Activated B cell treated with CpG ODN at 0.5 μM for 24 hours (primary cell): ENCODE results near the gene ROBO2. TPM values are rescaled to one million over a fixed set of nuclear protein-coding genes. Genes with fewer than 3 reads are reported as not detected.

Source experiments
- ATAC-seq: fragments of 200-7000 bp; cut with Tn5 transposase; one replicate; pipeline ENCODE4 v1.10.0; 2021; ENCODE audit warnings: low read depth, mild to moderate bottlenecking, moderate library complexity
- CTCF ChIA-PET: fragments of 350-600 bp; sonication (Branson Sonifier 250); formaldehyde crosslinking; loops from one replicate; lab custom pipeline; 2021; ENCODE audit warnings: antibody characterized with exemption; lab: Charles Lee
- POLR2A ChIA-PET: fragments of 350-600 bp; sonication (Branson Sonifier 250); formaldehyde crosslinking; loops from one replicate; lab custom pipeline; 2021; ENCODE audit warnings: antibody characterized with exemption; lab: Charles Lee
- DNase-seq: peaks from one replicate; pipeline ENCODE4 v3.0.0; 2022
- H3K27ac Mint-ChIP-seq: one replicate; pipeline ENCODE4 v1.8.0; 2020; ENCODE audit warnings: mixed read lengths
- H3K27me3 Mint-ChIP-seq: one replicate; pipeline ENCODE4 v1.8.0; 2021; ENCODE audit warnings: mixed read lengths
- H3K36me3 Mint-ChIP-seq: one replicate; pipeline ENCODE4 v1.8.0; 2021; ENCODE audit warnings: low read depth, mixed read lengths
- H3K4me1 Mint-ChIP-seq: one replicate; pipeline ENCODE4 v1.8.0; 2021; ENCODE audit warnings: mixed read lengths
- H3K4me3 Mint-ChIP-seq: one replicate; pipeline ENCODE4 v1.8.0; 2020; ENCODE audit warnings: mild to moderate bottlenecking, mixed read lengths
- H3K9me3 Mint-ChIP-seq: one replicate; pipeline ENCODE4 v1.8.0; 2020; ENCODE audit warnings: mixed read lengths
- CTCF ChIP-seq: fragments of 200-600 bp; IDR thresholded peaks from one replicate; pipeline ENCODE4 v1.8.0; 2022; ENCODE audit warnings: antibody characterized with exemption, mild to moderate bottlenecking
- intact Hi-C: fragments of 100-400 bp; cut with micrococcal nuclease; formaldehyde crosslinking; loops from one replicate; pipeline ENCODE4 v1.15.1; 2024
- total RNA-seq: library from RNA; stranded (reverse); gene quantifications from 2 replicates; pipeline ENCODE4 v1.2.3, GENCODE V29; 2022

Gene ROBO2
- total RNA-seq, 1 donor from 2014 or later: not detected

GRCh38 chr3:77271306-77271705, 231.4 kb downstream of the ROBO2 start:
- DNase-seq (no peak), ATAC-seq (no peak)
- Mint-ChIP-seq H3K4me3 (no peak overlapping the region), H3K9me3 (peaks cover 4% of the 10 kb centered on the region), H3K27me3 (no peaks in the 10 kb centered on the region), H3K36me3 (no peaks in the 10 kb centered on the region), H3K27ac (no peak overlapping the region), H3K4me1 (no peaks in the 10 kb centered on the region)
- CTCF ChIA-PET: no interaction called here
- intact Hi-C loops: no loop called here
- POLR2A ChIA-PET: no interaction called here
- TF ChIP-seq CTCF: no peak

DNA sequence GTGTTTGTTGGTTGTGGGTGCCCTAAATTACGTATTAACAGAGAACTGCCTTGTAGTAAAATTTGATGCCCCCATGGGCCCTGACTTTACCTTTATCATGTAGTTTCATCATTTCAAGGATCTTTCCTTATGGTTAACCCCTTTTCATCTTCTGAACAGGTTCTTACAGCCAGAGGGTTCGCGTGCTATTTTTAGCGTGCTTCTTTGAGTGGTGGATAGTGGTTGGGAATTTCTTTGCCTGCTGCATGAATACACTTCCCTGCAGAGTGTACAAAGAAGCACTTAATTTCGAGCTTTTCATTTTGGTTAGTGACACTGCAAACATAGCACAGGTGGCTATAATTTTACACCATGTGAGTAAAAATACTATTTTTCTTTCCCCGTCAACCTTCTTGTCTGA, 231.8 kb downstream of the ROBO2 start:
- ATAC-seq (no peak), DNase-seq (no peak)
- Mint-ChIP-seq H3K36me3 (no peaks in the 10 kb centered on the region), H3K4me1 (no peaks in the 10 kb centered on the region), H3K27ac (no peak overlapping the region), H3K9me3 (peaks cover 4% of the 10 kb centered on the region), H3K4me3 (no peak overlapping the region), H3K27me3 (no peaks in the 10 kb centered on the region)
- no peak for TF ChIP-seq CTCF
- POLR2A ChIA-PET: no interaction called here
- CTCF ChIA-PET: no interaction called here
- intact Hi-C loops: no loop called here

- Mint-ChIP-seq H3K27ac (no peak overlapping the region), H3K9me3 (peaks cover 2% of the 10 kb centered on the region), H3K4me3 (no peak overlapping the region), H3K36me3 (no peaks in the 10 kb centered on the region), H3K27me3 (no peaks in the 10 kb centered on the region), H3K4me1 (no peaks in the 10 kb centered on the region)
- DNase-seq: no peak
- ATAC-seq: no peak
- intact Hi-C loops: no loop called here
- ChIA-PET POLR2A (no interaction called here), CTCF (no interaction called here)
- no peak for TF ChIP-seq CTCF
Measured at GRCh38 chr3:77279276-77279675, 239.4 kb downstream of the ROBO2 start.

- no peaks in the 10 kb centered on the region for H3K27me3 Mint-ChIP-seq
- intact Hi-C loops: no loop called here
- H3K4me3 Mint-ChIP-seq: no peak overlapping the region
- TF ChIP-seq CTCF: no peak
- H3K9me3 Mint-ChIP-seq: peaks cover 2% of the 10 kb centered on the region
- ChIA-PET POLR2A (no interaction called here), CTCF (no interaction called here)
- H3K4me1 Mint-ChIP-seq: no peaks in the 10 kb centered on the region
- no peak for ATAC-seq
- H3K27ac Mint-ChIP-seq: no peak overlapping the region
- H3K36me3 Mint-ChIP-seq: no peaks in the 10 kb centered on the region
- DNase-seq: no peak
Measured at GRCh38 chr3:77281721-77282120, 241.8 kb downstream of the ROBO2 start.

DNA sequence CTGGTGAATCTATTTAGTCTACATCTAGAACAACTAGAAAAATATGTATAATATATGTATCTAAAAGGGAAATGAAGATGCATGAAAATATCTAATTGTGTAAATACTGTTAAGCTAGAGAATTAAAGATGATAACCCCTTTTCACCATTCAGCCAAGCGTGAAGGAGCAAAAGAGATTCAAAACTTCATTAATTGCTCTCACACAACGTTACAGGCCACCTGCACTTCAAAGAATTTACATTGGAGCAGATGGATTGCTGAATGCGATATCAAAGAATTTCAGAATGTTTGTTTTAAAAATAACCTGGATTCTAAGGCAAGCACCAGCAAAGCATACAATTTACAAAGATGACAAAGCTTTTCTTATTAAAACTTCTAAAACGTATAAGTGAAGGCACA, 243.2 kb downstream of the ROBO2 start:
- ChIA-PET CTCF (no interaction called here), POLR2A (no interaction called here)
- ATAC-seq: no peak
- Mint-ChIP-seq H3K9me3 (no peaks in the 10 kb centered on the region), H3K4me1 (no peaks in the 10 kb centered on the region), H3K4me3 (no peak overlapping the region), H3K27me3 (no peaks in the 10 kb centered on the region), H3K36me3 (no peaks in the 10 kb centered on the region), H3K27ac (no peak overlapping the region)
- TF ChIP-seq CTCF: no peak
- intact Hi-C loops: no loop called here
- DNase-seq: no peak
